ENCODE results near the gene KCNE2. TPM values are rescaled to one million over a fixed set of nuclear protein-coding genes. Genes with fewer than 3 reads are reported as not detected.
"Not testable (repeated sequence)": the region's sequence is repeated elsewhere in the genome, so short reads cannot be mapped to it uniquely, and the experiment has no call there.

KCNE2 gene
- total RNA-seq, 1 donor from 2014 or later: not detected

- DNase-seq; H3K9me3 ChIP-seq (replicated peaks); H3K4me3 ChIP-seq; H3K27ac ChIP-seq (replicated peaks); H3K27me3 ChIP-seq (ENCODE audit: low read depth); intact Hi-C loops (cut with micrococcal nuclease); H3K36me3 ChIP-seq; H3K4me1 ChIP-seq: not testable (repeated sequence)
Observed at GRCh38 chr21:34400522-34400921, 36.7 kb downstream of the KCNE2 start.

GRCh38 chr21:34404742-34405141 is 40.9 kb downstream of the KCNE2 start:
- H3K36me3 ChIP-seq; intact Hi-C loops (cut with micrococcal nuclease); H3K27ac ChIP-seq (replicated peaks); H3K4me1 ChIP-seq; H3K27me3 ChIP-seq (ENCODE audit: low read depth); H3K9me3 ChIP-seq (replicated peaks); DNase-seq; H3K4me3 ChIP-seq: not testable (repeated sequence)

- DNase-seq; H3K4me1 ChIP-seq; H3K4me3 ChIP-seq; H3K9me3 ChIP-seq (replicated peaks); H3K27me3 ChIP-seq (ENCODE audit: low read depth); H3K27ac ChIP-seq (replicated peaks); H3K36me3 ChIP-seq; intact Hi-C loops (cut with micrococcal nuclease): not testable (repeated sequence)
Observed at GRCh38 chr21:34405686-34406085, 41.9 kb downstream of the KCNE2 start.

- H3K27ac ChIP-seq (replicated peaks); H3K27me3 ChIP-seq (ENCODE audit: low read depth); DNase-seq; H3K4me1 ChIP-seq; intact Hi-C loops (cut with micrococcal nuclease); H3K9me3 ChIP-seq (replicated peaks); H3K36me3 ChIP-seq; H3K4me3 ChIP-seq: not testable (repeated sequence)
Observed at GRCh38 chr21:34406102-34406501, 42.3 kb downstream of the KCNE2 start.

GRCh38 chr21:34406676-34407075 is 42.9 kb downstream of the KCNE2 start:
- H3K9me3 ChIP-seq (replicated peaks); DNase-seq; intact Hi-C loops (cut with micrococcal nuclease); H3K27ac ChIP-seq (replicated peaks); H3K27me3 ChIP-seq (ENCODE audit: low read depth); H3K4me3 ChIP-seq; H3K4me1 ChIP-seq; H3K36me3 ChIP-seq: not testable (repeated sequence)

GRCh38 chr21:34407294-34407693 is 43.5 kb downstream of the KCNE2 start:
- H3K36me3 ChIP-seq; H3K27ac ChIP-seq (replicated peaks); H3K9me3 ChIP-seq (replicated peaks); intact Hi-C loops (cut with micrococcal nuclease); H3K4me1 ChIP-seq; DNase-seq; H3K27me3 ChIP-seq (ENCODE audit: low read depth); H3K4me3 ChIP-seq: not testable (repeated sequence)

GRCh38 chr21:34417448-34418077 is 53.8 kb downstream of the KCNE2 start:
- intact Hi-C loops (cut with micrococcal nuclease); H3K4me1 ChIP-seq; DNase-seq; H3K36me3 ChIP-seq; H3K27me3 ChIP-seq (ENCODE audit: low read depth); H3K9me3 ChIP-seq (replicated peaks); H3K27ac ChIP-seq (replicated peaks); H3K4me3 ChIP-seq: not testable (repeated sequence)

Other genes with a start within 250 kb of the KCNE2 start
- gene SMIM11, start 11.5 kb downstream of the KCNE2 start, total RNA-seq: 25.1 TPM
- gene SMIM34, start 59.9 kb downstream of the KCNE2 start, total RNA-seq: not detected
- gene KCNE1, start 148.2 kb downstream of the KCNE2 start, total RNA-seq: 4.8 TPM